GM19324 (cell line): ENCODE measurements around the gene KRTAP1-4.
"Not testable (repeated sequence)": the region's sequence is repeated elsewhere in the genome, so short reads cannot be mapped to it uniquely, and the experiment has no call there.

Experiments
- ATAC-seq: cut with Tn5 transposase; IDR thresholded peaks from one replicate; pipeline ENCODE4 v1.9.1; 2021; ENCODE audit warnings: mild to moderate bottlenecking, moderate library complexity; ENCODE audit not compliant: unreplicated experiment, low FRiP score

KRTAP1-4 gene

GRCh38 chr17:41009301-41009760 lies 20.7 kb downstream of the KRTAP1-4 start:
- ATAC-seq: no peak

GRCh38 chr17:41008811-41009210 lies 21.2 kb downstream of the KRTAP1-4 start, which contains the start of gene KRTAP3-1:
TSS of gene KRTAP3-1 (minus strand) at chr17:41009128. CDS start at chr17:41009074, 54 bp downstream.
- no peak for ATAC-seq

DNA sequence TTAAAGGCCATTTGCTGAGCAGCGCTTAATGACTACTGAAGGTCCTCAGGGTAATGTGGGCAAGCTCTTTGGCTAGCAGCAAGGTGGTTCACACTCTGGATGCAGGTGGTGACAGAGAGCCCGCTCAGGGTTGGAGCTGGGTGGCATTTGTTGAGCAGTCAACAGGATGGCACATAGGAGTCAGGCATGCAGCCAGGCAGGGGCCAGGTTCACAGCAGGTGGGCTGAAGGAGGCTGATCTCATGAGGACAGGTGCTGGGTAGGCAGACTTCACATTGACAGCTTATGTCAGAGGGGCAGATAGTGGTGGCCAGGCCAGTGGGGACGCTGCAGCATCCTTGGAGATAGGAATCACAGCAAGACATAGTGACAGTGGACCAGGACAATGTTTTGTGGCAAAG lies 25.6 kb downstream of the KRTAP1-4 start:
- no peak for ATAC-seq

DNA sequence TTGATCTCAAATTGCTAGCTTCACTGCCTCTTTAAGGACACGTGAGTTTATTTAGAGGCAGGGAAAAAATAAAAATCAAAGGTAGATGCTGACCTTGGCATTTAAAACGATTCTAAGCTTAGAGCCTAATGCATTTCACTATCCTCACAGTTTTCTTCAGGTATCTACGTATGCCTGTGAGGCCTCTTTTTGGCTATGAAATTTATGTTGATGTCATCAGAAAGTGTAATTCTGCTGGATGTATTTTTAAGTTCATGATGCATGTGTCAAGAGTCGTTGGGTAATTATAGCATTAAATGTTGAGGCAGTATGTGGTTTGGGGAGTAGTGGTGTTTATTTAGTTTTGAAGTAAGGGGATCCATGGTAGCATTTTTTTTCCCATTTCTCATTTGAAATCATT lies 26.1 kb downstream of the KRTAP1-4 start:
- no peak for ATAC-seq

- no peak for ATAC-seq
Measured at GRCh38 chr17:41002814-41003213, 27.2 kb downstream of the KRTAP1-4 start.

- no peak for ATAC-seq
Measured at GRCh38 chr17:41001795-41002194, 28.2 kb downstream of the KRTAP1-4 start.

GRCh38 chr17:40999563-40999962 lies 30.4 kb downstream of the KRTAP1-4 start, which contains the start of gene KRTAP3-2:
TSS of gene KRTAP3-2 (minus strand) at chr17:40999906. CDS start at chr17:40999853, 53 bp downstream.
- ATAC-seq: not testable (repeated sequence)

DNA sequence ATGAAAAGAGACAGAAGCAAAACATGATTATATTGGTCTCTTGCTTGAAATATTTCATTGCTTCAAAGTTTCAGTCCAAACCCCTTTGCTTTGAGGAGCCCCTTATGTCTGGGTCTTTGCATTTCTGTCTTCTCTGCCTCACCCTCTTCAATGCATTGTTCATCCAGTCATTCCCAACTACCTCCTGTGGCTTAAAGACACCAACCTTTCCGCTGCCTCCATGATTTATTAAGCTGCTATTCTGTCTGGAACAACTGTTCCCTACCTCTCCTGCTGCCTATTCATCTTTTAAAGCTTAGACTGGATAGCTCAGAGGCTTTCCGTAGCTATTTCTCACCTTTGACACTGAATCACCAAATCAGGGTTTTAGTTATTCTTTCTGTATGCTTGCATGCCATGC lies 32.6 kb downstream of the KRTAP1-4 start:
- no peak for ATAC-seq

- ATAC-seq: no peak
Measured at GRCh38 chr17:40996829-40997228, 33.2 kb downstream of the KRTAP1-4 start.

GRCh38 chr17:40995116-40995515 lies 34.9 kb downstream of the KRTAP1-4 start:
- ATAC-seq: no peak

DNA sequence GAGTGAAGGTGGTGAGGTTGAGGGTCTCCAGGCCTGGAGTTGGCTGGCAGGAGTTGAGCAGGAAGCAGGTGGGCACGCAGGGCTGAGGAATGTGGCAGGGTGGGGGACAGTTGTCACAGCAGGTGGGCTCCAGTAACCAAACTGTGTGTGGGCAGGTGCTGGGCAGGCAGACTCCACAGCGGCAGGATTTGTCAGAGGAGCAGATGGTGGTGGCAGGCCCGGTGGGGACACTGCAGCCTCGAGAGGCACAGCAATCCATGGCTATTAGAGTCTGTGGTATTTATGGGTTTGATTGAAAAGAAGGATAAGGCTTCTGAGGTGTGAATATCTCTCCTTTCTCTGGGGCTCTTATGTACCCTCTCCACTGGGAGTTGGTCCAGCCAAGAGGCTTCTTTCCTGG lies 36.2 kb downstream of the KRTAP1-4 start, which contains the start of gene KRTAP3-3:
Gene KRTAP3-3, minus strand, starts transcription at position 326 of the 400 bp plus-strand sequence. Its CDS starts 67 bp downstream, at position 259.
- ATAC-seq: no peak

DNA sequence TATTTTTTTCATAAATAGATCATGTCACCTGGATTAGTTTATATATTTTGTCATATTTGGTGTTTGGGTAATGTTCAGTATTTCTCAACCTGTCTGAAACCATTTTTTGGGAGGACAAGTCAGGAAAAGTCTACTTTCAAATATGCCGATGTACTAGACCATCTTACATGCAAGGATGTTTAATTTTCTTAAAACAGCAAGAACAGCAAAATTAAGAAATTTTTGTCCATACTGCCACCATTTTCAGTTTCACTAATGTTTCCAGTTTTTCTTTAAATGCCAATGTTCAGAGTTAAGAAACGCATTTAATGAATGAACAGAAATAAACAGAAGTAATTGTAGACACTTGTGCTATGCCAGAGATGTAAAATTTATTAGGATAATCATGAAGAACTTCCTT lies 36.9 kb downstream of the KRTAP1-4 start:
- ATAC-seq: no peak

DNA sequence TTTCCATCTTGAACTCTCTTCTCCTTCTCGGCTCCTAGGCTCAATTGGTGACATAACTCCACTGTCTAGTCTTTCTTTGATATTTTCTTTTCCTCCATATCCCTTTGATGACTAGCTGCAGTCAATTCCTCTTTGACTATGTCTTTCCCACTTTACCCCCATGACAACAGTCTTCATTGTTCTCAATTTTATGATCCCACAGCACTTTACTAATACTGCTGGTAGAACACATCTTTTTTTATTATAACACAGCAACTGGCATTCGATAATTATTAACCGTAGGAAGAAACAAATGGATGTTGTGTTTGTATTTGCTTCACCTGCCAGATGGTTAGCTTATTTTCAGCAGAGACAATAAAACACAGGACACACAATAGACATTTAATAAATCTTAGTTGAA lies 37.3 kb downstream of the KRTAP1-4 start:
- ATAC-seq: no peak

- ATAC-seq: no peak
Measured at GRCh38 chr17:40986920-40987319, 43.1 kb downstream of the KRTAP1-4 start.

DNA sequence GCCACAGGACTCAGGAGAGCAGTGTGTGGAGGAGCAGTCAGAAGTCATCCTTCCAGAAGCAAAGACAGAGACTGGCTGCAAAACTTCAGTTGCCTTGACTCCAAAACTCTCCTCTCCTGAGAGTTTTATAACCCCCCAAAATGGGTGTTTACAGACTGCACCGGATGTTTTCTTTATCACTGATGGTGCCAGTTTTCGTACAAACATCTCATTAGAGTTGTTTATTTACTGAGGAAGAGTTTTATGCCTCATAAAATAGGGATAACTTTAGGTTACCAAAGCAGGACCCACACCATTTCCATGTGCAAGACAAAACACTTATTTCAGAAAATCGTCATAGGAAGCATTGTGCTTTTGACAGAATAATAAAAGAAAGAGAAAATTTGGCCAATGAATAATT lies 45.8 kb downstream of the KRTAP1-4 start, which contains the start of gene KRT40:
Gene KRT40, minus strand, starts transcription at position 101 of the 400 bp plus-strand sequence. Its CDS starts 53 bp downstream, at position 48.
- no peak for ATAC-seq

GRCh38 chr17:40981115-40981514 lies 48.9 kb downstream of the KRTAP1-4 start:
- no peak for ATAC-seq

- no peak for ATAC-seq
Measured at GRCh38 chr17:40980596-40980995, 49.4 kb downstream of the KRTAP1-4 start.

DNA sequence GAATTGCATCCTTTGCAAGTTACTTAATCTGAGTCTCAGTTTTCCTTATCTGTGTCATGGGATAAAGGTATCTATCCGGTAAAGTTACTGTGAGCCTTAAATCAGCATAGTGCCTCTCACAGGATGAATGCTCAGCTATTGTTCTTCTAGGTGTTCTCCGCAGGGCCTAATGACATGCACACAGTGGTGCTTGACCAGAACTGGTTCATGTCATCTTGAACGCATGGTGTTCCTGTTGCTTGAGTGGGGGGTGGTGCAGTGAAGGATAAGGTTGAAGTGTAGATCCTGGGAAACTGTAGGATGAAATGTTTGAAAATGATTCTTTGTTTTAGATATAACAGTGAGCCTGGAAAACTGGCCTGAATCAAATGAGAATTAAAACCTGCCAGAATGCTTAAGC lies 49.9 kb downstream of the KRTAP1-4 start:
- no peak for ATAC-seq
